C1 segment of cervical spinal cord (tissue), 14 donors: ENCODE data around the gene PLTP.
"Not testable (repeated sequence)": the region's sequence is repeated elsewhere in the genome, so short reads cannot be mapped to it uniquely, and the experiment has no call there.

Source experiments
- DNase-seq, 14 donors: peaks; one replicate each; lab custom pipeline; 2025; lab: John Stamatoyannopoulos, UW

PLTP gene

DNA sequence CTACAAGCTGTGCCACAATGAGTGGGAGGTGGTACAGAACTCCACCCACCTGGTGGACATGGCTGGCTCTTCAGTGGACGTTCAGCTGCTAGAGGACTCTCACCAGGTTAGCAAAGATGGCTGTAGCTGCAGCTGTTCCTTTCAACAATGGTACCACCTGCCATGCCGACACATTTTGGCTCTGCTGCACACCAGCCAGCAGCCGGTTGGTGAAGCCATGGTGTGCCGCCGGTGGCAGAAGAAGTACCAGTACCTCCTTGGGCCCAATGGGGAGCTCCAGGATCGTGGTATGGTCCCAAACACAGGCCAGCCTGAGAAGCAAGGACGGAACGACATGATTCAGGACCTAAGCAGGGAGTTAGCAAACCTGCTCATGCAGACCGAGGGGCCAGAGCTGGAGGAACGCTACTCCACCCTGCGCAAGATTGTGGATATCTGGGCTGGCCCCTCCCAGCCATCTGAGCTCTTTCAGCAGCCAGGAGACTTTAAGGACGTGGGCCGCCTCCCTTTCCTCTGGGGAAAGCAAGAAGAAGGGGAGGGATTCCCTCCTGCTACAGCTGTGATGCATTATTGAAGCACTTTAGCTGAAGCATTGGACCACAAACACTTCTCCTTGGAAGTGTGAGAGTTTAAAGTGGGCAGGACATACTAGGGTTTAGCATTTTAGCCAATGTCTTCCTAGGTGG, 33.7 kb downstream of the PLTP start:
- no peak for DNase-seq

DNA sequence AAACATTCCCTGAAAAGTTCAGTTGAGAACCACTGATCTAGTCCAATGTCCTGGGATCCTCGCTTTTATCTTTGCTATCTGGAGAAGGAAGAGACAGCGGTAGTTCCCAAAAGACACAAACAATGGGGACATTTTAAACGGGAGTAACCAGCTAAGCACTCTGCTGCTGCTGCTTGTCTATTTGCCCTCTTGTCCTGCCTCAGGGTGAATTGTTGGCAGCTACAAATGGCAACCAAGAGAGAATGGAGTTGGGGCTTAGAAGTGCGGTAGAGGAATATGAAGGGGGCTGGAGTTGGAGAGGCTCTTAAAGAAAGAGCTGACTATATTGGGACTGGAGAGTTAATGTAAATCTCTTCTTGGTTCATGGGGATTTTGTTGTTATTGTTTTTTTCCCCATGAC, 37.4 kb downstream of the PLTP start:
- DNase-seq, result no peak

DNA sequence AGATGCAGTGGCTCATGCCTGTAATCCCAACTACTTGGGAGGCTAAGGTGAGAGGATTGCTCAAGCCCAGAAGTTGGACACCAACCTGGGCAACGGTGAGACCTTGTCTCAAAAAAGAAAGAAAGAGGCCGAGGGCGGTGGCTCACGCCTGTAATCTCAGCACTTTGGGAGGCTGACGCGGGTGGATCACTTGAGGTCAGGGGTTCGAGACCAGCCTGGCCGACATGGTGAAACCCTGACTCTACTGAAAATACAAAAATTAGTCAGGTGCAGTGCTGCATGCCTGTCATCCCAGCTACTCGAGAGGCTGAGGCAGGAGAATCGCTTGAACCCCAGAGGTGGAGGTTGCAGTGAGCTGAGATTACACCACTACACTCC, 37.9 kb downstream of the PLTP start:
- DNase-seq, result not testable (repeated sequence)

DNA sequence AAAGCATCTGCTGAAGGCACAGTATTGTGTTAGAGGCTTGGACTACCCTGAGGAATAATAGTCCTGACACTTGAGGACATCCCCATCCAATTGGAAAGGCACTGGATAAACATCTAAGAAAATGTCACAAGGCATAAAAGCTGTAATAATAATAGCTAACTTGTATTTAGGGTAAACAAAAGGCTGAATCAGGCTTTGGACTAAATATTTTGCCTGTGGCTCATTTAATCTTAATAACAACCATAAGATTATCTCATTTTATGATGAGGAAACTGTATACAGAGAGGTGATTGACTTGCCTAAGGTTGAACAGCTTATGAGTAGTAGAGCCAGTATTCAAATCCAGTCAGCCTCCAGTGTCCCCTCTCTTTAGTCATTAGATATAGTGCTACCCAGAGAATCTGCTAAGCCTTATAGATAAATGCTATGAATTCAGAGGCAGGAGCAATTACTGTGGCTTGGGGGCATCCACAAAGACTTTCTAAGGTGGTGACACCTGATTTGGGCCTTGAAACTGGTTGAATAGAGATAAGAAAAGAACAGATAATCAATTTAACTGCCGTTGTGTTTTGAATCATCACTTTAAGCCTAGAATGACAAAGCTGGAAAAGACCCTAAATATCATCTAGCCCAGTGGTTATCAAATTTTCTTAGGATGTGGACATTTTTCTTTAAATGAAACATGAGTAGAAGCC, 38.4 kb downstream of the PLTP start:
- no peak for DNase-seq

DNA sequence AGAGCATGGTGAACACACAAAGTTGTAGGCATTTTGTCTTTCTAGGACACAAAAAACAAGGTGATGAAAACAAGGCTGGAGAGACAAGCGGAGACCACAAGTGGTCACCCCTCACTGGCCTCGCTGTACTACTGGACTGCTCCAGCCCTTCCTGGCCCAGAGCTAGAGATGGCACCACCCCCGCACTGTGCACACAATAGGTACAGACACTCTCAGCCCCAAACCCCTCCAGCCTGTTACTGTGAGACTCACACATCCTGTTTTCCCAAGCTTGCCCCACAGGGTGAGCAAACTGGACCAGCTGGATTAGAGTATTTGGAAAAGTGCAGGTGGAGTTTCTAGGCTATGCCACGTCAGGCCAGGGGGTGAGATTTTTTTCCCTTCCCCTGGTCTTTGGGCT, 39.3 kb downstream of the PLTP start:
- no peak for DNase-seq

DNA sequence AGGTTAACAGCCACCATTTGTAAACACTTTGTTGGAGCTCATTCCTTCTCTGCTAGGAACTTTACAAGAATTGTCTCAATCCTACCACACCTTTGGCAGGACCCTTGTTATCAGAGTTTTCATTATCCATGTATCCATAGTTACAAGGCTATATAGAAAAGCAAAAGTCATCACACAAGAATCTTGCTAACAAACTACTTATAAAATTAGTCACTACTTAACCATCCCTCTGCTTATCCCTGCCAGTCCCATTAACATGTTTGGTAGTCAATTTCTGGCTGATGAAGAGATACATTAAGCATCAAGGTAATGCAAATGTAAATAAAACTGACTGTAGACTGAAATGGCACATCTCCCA, 44.2 kb downstream of the PLTP start:
- no peak for DNase-seq

DNA sequence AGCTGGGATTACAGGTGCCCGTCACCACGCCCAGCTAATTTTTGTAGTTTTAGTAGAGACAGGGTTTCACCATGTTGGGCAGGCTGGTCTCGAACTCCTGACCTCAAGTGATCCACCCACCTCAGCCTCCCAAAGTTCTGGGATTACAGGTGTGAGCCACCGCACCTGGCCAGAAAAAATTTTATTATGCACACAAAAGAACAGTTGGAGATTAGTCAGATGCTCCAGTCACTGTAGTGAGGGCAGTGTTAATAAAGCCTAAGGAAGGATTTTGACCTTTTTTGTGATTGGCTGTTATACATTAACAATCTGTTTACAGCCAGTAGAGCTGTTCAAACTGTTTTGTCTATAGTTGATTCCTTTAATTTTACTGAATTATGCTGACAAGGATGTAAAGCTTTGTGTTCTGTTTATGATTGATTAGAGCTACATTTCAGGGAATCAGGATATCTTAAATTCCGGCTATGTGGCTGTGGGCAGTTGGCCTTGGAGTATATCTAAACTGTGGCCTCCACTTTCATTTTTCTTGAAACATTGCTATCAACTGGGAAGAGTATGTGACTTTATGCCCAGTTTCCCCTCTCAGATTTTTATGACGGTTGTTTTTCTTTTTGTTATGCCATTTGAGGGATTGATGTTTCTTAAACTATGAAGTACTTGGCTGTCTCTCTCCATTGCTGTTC, 44.7 kb downstream of the PLTP start:
- no peak for DNase-seq

DNA sequence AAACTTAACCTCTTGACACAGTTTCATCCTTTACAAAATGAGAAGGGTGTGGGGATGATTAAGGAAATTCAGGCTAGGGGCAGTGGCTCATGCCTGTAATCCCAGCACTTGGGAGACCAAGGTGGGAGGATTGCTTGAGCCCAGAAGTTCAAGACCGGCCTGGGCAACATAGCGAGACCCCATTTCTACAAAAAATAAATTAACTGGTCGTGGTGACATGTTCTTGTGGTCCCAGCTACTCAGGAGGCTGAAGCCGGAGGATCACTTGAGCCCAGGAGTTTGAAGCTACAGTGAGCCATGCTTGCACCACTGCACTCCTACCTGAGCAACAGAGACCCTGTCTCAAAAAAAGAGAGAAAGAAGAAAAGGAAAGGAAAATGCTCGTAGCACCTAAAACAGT, 45.5 kb downstream of the PLTP start:
- DNase-seq, result no peak

DNA sequence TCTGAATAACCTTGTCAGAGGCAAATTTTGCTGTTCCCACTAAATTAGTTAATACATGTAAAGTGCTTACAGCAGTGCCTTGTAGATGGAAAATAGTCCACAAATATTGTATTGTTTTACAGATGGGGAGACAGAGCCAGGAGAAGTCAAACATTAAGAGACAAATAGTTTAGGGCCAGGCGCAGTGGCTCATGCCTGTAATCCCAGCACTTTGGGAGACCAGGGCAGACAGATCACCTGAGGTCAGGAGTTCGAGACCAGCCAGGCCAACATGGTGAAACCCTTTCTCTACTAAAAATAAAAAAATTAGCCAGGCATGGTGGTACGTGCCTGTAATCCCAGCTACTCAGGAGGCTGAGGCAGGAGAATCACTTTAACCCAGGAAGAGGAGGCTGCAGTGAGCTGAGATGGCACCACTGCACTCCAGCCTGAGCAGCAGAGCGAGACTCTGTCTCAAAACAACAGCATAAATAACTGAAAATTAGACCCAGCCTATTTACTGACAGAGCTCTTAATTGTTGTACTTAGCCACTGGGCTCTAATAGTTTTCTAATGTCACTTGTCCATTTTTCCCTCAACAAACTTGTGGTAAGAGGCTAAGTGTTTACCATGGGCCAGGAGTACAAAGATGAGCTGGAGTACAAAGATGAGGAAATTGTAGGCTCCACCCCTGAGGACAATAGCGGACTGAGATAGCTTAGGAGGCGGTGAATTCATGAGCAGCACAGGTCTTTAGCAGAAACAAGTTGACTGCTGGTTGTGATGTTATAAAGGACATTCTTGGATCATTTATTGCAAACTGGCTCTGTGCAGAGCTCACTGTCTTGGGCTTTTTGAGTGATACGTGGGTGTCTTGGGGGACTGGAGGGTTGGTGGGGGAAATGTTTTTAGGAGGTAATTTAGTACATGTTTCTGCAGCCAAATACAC, 48.1 kb downstream of the PLTP start:
- DNase-seq, result no peak

DNA sequence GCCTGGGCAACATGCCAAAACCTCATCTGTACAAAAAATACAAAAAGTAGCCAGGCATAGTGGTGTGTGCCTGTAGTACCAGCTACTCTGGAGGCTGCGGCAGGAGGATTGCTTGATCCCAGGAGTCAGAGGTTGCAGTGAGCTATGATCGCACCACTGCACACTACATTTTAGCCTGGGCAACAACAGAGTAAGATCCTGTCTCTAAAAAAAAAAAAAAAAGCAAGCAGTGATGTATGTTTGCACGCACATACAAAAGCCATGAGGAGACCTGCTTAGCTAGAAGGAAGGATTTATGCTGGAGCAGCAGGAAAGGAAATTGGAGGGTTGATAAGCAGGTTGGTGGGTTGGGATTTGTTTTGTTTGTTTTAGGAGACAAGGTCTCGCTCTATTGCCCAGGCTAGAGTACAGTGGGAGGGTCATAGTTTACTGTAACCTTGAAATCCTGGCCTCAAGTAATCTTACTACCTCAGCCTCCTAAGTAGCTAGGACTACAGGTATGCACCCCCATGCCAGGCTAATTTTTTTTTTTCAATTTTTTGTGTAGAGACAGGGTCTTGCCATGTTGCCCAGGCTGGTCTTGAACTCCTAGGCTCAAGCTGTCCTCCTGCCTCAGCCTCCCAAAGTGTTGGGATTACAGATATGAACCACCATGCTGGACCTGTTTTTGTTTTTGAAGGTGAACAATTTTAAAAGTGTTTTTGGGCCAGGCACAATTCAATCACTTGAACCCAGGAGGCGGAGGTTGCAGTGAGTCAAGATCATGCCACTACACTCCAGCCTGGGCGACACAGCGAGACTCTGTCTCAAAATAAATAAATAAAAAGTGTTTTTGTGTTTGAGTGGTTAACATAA, 50.5 kb downstream of the PLTP start:
- no peak for DNase-seq

DNA sequence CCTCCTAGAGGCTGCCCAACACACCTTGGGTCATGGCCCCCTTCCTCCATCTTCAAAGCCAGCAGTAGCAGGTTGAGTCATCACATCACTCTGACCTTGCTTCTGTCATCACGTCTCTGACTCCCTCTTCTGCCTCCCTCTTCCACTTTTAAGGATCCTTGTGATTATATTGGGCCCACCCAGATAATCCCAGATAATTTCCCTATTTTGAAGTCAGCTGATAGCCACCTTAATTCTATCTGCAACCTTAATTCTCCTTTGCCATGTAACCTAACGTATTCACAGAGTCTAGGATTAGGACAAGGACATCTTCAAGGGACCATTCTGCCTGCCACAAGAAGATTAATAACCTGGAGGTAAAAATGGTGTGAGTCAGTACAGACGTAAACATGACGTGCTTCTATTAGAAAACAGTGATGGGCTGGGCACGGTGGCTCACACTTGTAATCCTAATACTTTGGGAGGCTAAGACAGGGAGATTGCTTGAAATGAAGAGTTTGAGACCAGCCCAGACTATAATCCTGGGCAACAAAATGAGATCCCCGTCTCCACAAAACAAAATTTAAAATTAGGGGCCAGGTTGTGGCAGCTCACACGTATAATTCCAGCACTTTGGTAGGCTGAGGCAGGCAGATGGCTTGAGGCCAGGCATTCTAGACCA, 51.3 kb downstream of the PLTP start:
- DNase-seq, result no peak

DNA sequence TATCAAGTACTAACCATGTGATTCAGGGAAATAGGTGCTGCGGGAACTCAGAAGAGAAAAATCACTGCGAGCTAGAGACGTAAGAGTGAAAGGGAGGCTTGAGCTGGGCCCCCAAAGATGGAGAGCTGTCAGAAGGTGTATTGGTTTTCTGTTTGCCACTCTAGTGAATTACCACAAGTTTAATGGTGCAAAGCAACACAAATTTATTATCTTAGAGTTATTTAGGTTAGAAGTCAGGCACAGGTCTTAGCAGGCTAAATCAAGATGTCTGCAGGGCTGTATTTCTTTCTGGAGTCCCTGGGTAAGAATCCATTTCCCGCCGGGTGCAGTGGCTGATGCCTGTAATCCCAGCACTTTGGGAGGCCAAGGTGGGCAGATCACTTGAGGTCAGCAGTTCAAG, 52.0 kb downstream of the PLTP start:
- no peak for DNase-seq

DNA sequence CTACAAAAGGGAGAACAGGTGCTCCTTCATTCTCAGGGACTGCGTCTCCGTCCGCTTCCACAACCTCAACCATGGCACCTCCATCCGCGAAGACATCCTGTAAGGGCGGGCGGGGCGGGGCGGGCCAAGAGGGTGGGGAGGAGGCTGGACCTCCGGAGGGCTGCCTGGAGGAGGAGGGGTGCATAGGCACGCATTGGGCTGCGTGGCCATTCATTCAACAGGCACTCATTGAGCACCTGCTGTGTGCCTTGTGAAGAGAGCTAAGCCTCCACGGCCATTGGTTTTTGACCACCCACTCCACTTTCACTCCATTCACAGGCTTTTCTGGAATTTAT, 54.1 kb downstream of the PLTP start:
- DNase-seq, result peak in 1 of 14 donors; percentile 31

DNA sequence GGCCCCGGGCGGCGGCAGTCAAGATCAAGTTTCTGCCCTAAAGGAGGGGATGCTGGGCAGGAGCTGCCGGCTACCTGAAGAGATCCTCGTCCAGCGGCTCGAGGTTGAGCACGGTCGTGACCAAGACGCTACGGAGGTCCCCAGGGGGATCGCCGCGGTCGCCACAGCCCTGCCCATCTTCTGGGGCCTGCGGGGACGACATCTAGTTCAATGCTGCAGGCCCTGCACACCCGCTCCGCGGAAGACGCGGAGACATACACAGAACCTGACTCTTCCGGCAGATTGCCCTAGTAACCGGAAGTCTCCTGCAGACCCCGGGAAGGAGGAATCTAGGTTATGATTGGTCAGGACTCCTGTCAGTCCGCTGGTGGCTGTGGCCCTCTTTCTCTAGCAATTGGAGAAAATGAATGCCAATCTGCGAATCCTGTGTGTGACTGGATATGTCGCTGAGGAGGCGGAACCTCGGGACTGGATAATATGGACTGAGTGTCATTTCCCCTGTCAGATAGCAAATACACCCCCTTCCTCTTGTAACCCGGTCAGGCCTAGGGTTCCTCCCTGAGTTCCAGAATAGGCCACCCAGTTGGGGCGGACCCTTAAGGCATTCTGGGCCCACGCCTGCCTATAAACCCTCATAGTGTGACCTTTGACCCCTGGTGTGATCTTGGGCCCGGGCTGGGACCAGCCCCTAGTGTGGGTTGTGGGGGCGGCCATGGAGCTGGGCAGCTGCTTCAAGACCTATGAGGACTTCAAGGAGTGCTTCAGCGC, 54.7 kb downstream of the PLTP start, which contains the start of the genes ACOT8 and ZSWIM3:
Gene ACOT8 (minus strand): TSS at position 279 of the 768 bp plus-strand sequence. CDS start 77 bp downstream, at position 202.
Gene ZSWIM3 (plus strand): TSS at position 501 of the 768 bp plus-strand sequence. CDS start 212 bp downstream, at position 713.
- DNase-seq, result peak; percentile 17 to 99 (median 91)

DNA sequence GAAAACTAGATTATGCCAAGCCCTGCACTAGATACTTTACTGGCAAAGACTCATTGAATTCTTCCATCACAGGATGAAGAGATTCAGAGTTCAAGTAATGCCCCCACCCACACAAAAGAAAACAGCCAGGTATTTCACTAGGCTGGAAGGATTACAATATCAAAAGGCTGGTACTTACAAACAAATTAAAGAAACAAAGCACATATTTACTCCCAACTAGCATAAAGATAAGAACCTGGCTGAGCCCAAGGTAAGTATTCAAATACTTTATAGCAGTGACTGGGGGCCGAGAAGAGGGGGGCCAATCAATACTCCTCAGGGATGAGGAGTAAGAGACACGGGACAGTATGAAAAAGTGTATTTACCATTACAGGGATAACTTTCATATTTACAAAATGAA, 58.5 kb downstream of the PLTP start:
- no peak for DNase-seq

DNA sequence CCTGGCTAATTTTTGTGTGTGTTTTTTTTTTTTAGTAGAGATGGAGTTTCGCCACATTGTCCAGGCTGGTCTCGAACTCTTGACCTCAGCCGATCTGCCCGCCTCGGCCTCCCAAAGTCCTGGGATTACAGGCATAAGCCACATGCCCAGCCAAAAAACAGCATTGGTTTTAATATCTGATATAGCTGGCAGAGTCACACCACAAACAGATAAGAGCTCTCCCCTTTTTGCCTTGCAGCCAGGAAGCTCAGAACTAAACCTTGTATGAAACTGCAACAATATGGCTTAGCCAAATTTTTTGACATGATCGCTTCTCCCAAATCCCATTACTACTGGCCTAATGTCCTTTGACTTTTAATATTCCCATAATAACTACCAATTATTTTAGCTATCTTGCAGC, 59.6 kb downstream of the PLTP start:
- no peak for DNase-seq

DNA sequence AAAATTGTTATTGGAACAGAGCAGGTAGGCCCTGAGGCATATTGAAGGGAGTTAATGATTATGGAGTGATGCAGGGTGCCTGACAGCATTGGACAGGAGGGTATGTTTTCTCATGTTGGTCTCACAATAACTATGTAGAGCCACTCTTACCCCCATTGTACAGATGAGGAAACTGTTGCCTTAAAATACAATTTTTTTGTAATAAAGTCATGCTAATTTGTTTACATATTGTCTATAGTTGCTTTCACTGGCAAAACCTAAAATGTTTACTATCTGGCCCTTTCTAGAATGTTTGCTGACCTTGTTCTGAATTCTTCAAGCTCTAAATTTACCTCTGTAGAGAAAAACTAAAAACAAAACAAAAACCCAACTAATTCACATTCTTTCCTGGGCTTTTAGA, 60.5 kb downstream of the PLTP start:
- DNase-seq, result no peak

DNA sequence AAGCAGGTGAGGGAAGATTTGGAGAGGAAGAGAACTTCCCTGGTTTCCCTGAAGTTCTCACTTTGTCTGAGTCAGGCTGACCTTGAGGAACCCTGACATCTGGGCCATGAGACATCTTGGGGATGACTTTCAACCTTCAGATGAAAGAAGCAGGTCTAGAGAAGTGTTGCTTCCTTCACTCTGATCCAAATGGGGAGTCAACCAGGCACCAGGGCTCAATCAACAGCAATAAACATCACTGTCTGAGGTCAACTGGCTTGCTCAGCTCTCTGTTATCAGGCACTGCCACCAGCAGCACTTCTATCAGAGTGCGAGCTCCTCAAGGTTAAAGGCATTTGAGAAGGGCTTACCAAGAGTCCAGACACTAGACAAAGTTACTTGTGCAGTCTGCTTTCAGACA, 61.0 kb downstream of the PLTP start:
- DNase-seq, result no peak

DNA sequence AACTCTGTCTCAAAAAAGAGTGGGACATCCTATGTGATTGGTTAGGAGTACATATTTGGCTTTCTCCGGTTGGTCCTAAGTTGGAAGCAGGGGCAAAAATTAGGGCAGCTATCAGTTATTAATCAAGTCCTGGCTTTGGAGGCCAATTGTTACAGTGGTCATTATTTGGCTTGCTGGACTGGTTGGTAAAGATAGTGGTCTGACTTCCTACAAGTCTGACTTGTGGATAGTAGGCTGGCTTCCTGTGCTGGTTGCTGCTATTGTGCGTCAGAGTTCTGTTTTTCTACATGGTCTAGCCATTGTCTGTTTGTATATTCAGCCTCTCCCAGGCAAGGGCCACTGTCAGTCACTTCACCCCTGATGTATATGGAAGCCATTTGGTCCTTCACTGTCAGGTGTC, 61.7 kb downstream of the PLTP start:
- no peak for DNase-seq
